ENCODE data around the gene TARBP1.
"Not testable (repeated sequence)": the region's sequence is repeated elsewhere in the genome, so short reads cannot be mapped to it uniquely, and the experiment has no call there.

Gene TARBP1

GRCh38 chr1:234373959-234374254 is 105.1 kb downstream of the TARBP1 start:
- intact Hi-C loops (cut with DNase I): loop anchor here (10.0 kb wide), 1 partner anchor 111 kb away; no protein-coding TSS in a partner anchor
- peak in 1 of 42 donors; percentile 46 for DNase-seq

GRCh38 chr1:234373064-234373958 is 105.7 kb downstream of the TARBP1 start, which contains the start of gene COA6:
COA6 (plus strand) TSS chr1:234373456; CDS start chr1:234373467, 11 bp downstream.
- intact Hi-C loops (cut with DNase I): loop anchor here (10.0 kb wide), 1 partner anchor 111 kb away; no protein-coding TSS in a partner anchor
- DNase-seq: peak; percentile 79 to 96 (median 90)

GRCh38 chr1:234372011-234372757 is 106.8 kb downstream of the TARBP1 start:
- no peak for DNase-seq
- intact Hi-C loops (cut with DNase I): loop anchor here (10.0 kb wide), 1 partner anchor 113 kb away; no protein-coding TSS in a partner anchor

- intact Hi-C loops (cut with DNase I): loop anchor here (10.0 kb wide), 1 partner anchor 113 kb away; no protein-coding TSS in a partner anchor
- no peak for DNase-seq
Observed at GRCh38 chr1:234371414-234371813, 107.6 kb downstream of the TARBP1 start.

GRCh38 chr1:234369784-234370183 is 109.2 kb downstream of the TARBP1 start:
- no peak for DNase-seq
- intact Hi-C loops (cut with DNase I): loop anchor here (10.0 kb wide), 1 partner anchor 115 kb away; no protein-coding TSS in a partner anchor

- intact Hi-C loops (cut with DNase I): no loop called here
- DNase-seq: no peak
Observed at GRCh38 chr1:234369033-234369430, 109.9 kb downstream of the TARBP1 start.

- peak in 38 of 42 donors; percentile 5 to 89 (median 57) for DNase-seq
- intact Hi-C loops (cut with DNase I): no loop called here
Observed at GRCh38 chr1:234368320-234369032, 110.5 kb downstream of the TARBP1 start.

GRCh38 chr1:234362558-234362957 is 116.4 kb downstream of the TARBP1 start:
- DNase-seq: no peak
- intact Hi-C loops (cut with DNase I): no loop called here

GRCh38 chr1:234361102-234361603 is 117.8 kb downstream of the TARBP1 start:
- intact Hi-C loops (cut with DNase I): no loop called here
- no peak for DNase-seq

- no peak for DNase-seq
- intact Hi-C loops (cut with DNase I): no loop called here
Observed at GRCh38 chr1:234357831-234358230, 121.1 kb downstream of the TARBP1 start.

GRCh38 chr1:234356615-234357269 is 122.2 kb downstream of the TARBP1 start:
- DNase-seq: peak in 37 of 42 donors; percentile 7 to 67 (median 33)
- intact Hi-C loops (cut with DNase I): not testable (repeated sequence)

GRCh38 chr1:234355782-234356510 is 123.0 kb downstream of the TARBP1 start:
- no peak for DNase-seq

GRCh38 chr1:234348964-234349363 is 130.0 kb downstream of the TARBP1 start:
- intact Hi-C loops (cut with DNase I): no loop called here
- DNase-seq: no peak

More at GRCh38 chr1:234355782-234356510, 123.0 kb downstream of the TARBP1 start:
- intact Hi-C loops (cut with DNase I): no loop called here

GRCh38 chr1:234345237-234345636 is 133.7 kb downstream of the TARBP1 start:
- DNase-seq: no peak
- intact Hi-C loops (cut with DNase I): no loop called here

GRCh38 chr1:234342774-234343173 is 136.2 kb downstream of the TARBP1 start:
- no peak for DNase-seq

More at GRCh38 chr1:234342774-234343173, 136.2 kb downstream of the TARBP1 start:
- intact Hi-C loops (cut with DNase I): no loop called here
